A549 (cell line): ENCODE results near the gene CCDC70. TPM values are rescaled to one million over a fixed set of nuclear protein-coding genes. Genes with fewer than 3 reads are reported as not detected.
A peak's percentile ranks its signal among the peaks of the same experiment; 100 is the strongest.

Source experiments
- ATAC-seq, 2 experiments: fragments of 200-7000 bp in 1 of 2; fragments of >200 bp in 1 of 2; cut with Nextera tagmentation in 1 of 2; cut with Tn5 transposase in 1 of 2; 3 replicates each; pipeline versions ENCODE4 v1.8.0 to v1.9.1; 2018 to 2020; ENCODE audit warnings: mild to moderate bottlenecking in 1 of 2, moderate library complexity in 1 of 2
- CTCF ChIA-PET: fragments of 300-600 bp; sonication (Branson Sonifier 250); formaldehyde crosslinking; extraction: SDS; loops from one replicate; lab custom pipeline; 2021; ENCODE audit warnings: antibody characterized with exemption, inconsistent platforms; lab: Yijun Ruan, JAX
- POLR2A ChIA-PET: fragments of 350-600 bp; formaldehyde crosslinking; extraction: SDS; loops from one replicate; lab custom pipeline; 2021; ENCODE audit warnings: antibody characterized with exemption, inconsistent platforms; lab: Yijun Ruan, JAX
- DNase-seq, 2 experiments: peaks; one replicate each; pipeline versions ENCODE4 v3.0.0 to v3.0.0-alpha.2; 2011 to 2016; ENCODE audit warnings: low read depth in 1 of 2, low spot score in 1 of 2
- FAIRE-seq: peaks from 2 replicates; lab custom pipeline; 2011; peaks lifted over from hg19 to GRCh38; lab: Jason Lieb, UNC
- H3K27ac ChIP-seq, 2 experiments: fragments of >200 bp; sonication (Bioruptor Twin); formaldehyde crosslinking; 3 replicates each; pipeline ENCODE4 v1.5.1; 2016 to 2017
- H3K4me1 ChIP-seq: fragments of >200 bp; sonication (Bioruptor Twin); formaldehyde crosslinking; 3 replicates; pipeline ENCODE4 v1.6.1; 2016
- H3K4me2 ChIP-seq: fragments of >200 bp; sonication (Bioruptor Twin); formaldehyde crosslinking; 3 replicates; pipeline ENCODE4 v1.6.1; 2016
- H3K4me3 ChIP-seq: fragments of >200 bp; sonication (Bioruptor Twin); formaldehyde crosslinking; 3 replicates; pipeline ENCODE4 v1.5.1; 2016
- H3K9me3 ChIP-seq: fragments of >200 bp; sonication (Bioruptor Twin); formaldehyde crosslinking; 3 replicates; pipeline ENCODE4 v1.6.1; 2016
- BHLHE40 ChIP-seq: IDR thresholded peaks from 2 replicates; pipeline ENCODE4 v1.6.1; 2012; ENCODE audit warnings: low read depth, low read length, inconsistent platforms
- CEBPB ChIP-seq, 2 experiments: fragments of >200 bp in 1 of 2; sonication (Bioruptor Twin) in 1 of 2; formaldehyde crosslinking in 1 of 2; IDR thresholded peaks; 2 replicates each; pipeline ENCODE4 v1.6.1; 2012 to 2016
- EHMT2 ChIP-seq: fragments of 200-600 bp; sonication (generic); IDR thresholded peaks from 2 replicates; pipeline ENCODE4 v1.6.1; 2016; ENCODE audit warnings: antibody characterized with exemption, low read depth, mild to moderate bottlenecking, moderate library complexity
- GATA3 ChIP-seq: IDR thresholded peaks from 2 replicates; pipeline ENCODE4 v1.6.1; 2012; ENCODE audit warnings: borderline replicate concordance
- HDAC2 ChIP-seq: fragments of 200-600 bp; sonication (generic); IDR thresholded peaks from 2 replicates; pipeline ENCODE4 v1.6.1; 2016
- HOXA7 ChIP-seq: fragments of 250-450 bp; sonication (Bioruptor Pico); IDR thresholded peaks from 2 replicates; pipeline ENCODE4 v1.5.0; 2020; ENCODE audit warnings: mild to moderate bottlenecking, moderate library complexity
- JUNB ChIP-seq: fragments of >200 bp; sonication (Bioruptor Twin); formaldehyde crosslinking; IDR thresholded peaks from 2 replicates; pipeline ENCODE4 v1.6.1; 2016
- KDM5A ChIP-seq: fragments of 200-600 bp; sonication (generic); IDR thresholded peaks from 2 replicates; pipeline ENCODE4 v1.6.1; 2016; ENCODE audit warnings: antibody characterized with exemption, mild to moderate bottlenecking
- MAFK ChIP-seq: fragments of 450-650 bp; IDR thresholded peaks from 2 replicates; pipeline ENCODE4 v1.6.1; 2014; ENCODE audit not compliant: partially characterized antibody
- MAZ ChIP-seq: fragments of 150-350 bp; IDR thresholded peaks from 2 replicates; pipeline ENCODE4 v1.6.1; 2014; ENCODE audit warnings: antibody characterized with exemption, low read depth, low read length, borderline replicate concordance
- MYC ChIP-seq: IDR thresholded peaks from 2 replicates; pipeline ENCODE4 v1.6.1; 2012; ENCODE audit warnings: mild to moderate bottlenecking, inconsistent platforms, low read length, improper control_type of control experiment, borderline replicate concordance
- NFE2L2 ChIP-seq: fragments of 150-350 bp; conservative IDR thresholded peaks from 2 replicates; pipeline ENCODE4 v1.6.1; 2014; ENCODE audit warnings: low read length
- NPAS2 ChIP-seq: fragments of 250-450 bp; sonication (Bioruptor Pico); IDR thresholded peaks from 2 replicates; pipeline ENCODE4 v1.8.0; 2022; ENCODE audit warnings: mild to moderate bottlenecking, moderate library complexity, borderline replicate concordance
- POLR2A ChIP-seq: IDR thresholded peaks from 2 replicates; pipeline ENCODE4 v1.6.1; 2012; ENCODE audit warnings: mild to moderate bottlenecking, low read length
- RAD21 ChIP-seq, 2 experiments: fragments of >200 bp in 1 of 2; sonication (Bioruptor Twin) in 1 of 2; formaldehyde crosslinking in 1 of 2; IDR thresholded peaks in 1 of 2; conservative IDR thresholded peaks in 1 of 2; 2 replicates in 1 of 2; 3 replicates in 1 of 2; pipeline ENCODE4 v1.6.1; 2012 to 2018; ENCODE audit warnings: inconsistent platforms in 1 of 2
- RARB ChIP-seq: fragments of 250-450 bp; sonication (Bioruptor Pico); IDR thresholded peaks from 2 replicates; pipeline ENCODE4 v1.8.0; 2021; ENCODE audit warnings: mild to moderate bottlenecking, moderate library complexity
- RNF2 ChIP-seq: fragments of 200-600 bp; sonication (generic); IDR thresholded peaks from 2 replicates; pipeline ENCODE4 v1.6.1; 2016; ENCODE audit warnings: low read depth, mild to moderate bottlenecking, antibody characterized with exemption, moderate library complexity, borderline replicate concordance
- SMC3 ChIP-seq: fragments of >200 bp; sonication (Bioruptor Twin); formaldehyde crosslinking; IDR thresholded peaks from 3 replicates; pipeline ENCODE4 v1.6.1; 2018; ENCODE audit warnings: inconsistent platforms
- SREBF2 ChIP-seq: fragments of 450-650 bp; IDR thresholded peaks from 2 replicates; pipeline ENCODE4 v1.6.1; 2014; ENCODE audit warnings: mild to moderate bottlenecking, moderate library complexity
- TP53 ChIP-seq: fragments of 250-450 bp; sonication (Bioruptor Pico); IDR thresholded peaks from 2 replicates; pipeline ENCODE4 v1.5.0; 2021; ENCODE audit warnings: mild to moderate bottlenecking, moderate library complexity
- ZC3H11A ChIP-seq: fragments of 450-650 bp; IDR thresholded peaks from 2 replicates; pipeline ENCODE4 v1.6.1; 2014; ENCODE audit warnings: antibody characterized with exemption, mild to moderate bottlenecking
- ZNF302 ChIP-seq: fragments of 250-450 bp; sonication (Bioruptor Pico); IDR thresholded peaks from 2 replicates; pipeline ENCODE4 v1.9.0; 2021; ENCODE audit warnings: inconsistent platforms, mild to moderate bottlenecking, moderate library complexity
- ZSCAN20 ChIP-seq: fragments of 250-450 bp; sonication (Bioruptor Pico); IDR thresholded peaks from 2 replicates; pipeline ENCODE4 v1.8.0; 2022; ENCODE audit warnings: mild to moderate bottlenecking, moderate library complexity
- WGBS: methylation state at CpG from one replicate; pipeline ENCODE4 v1.1.6; 2017; ENCODE audit errors: missing lambda C conversion rate; 5-methylcytosine and 5-hydroxymethylcytosine counted together
- polyA plus RNA-seq, 4 experiments: library from polyadenylated mRNA; depleted of rRNA in 3 of 4; stranded (reverse); fragments of >200 nt; fragmentation: RNase III in 1 of 4; extraction: RNeasy Plus Mini Kit Qiagen cat#74134 plus additional on column Dnase treatment in 1 of 4; gene quantifications; 2 replicates in 3 of 4; 3 replicates in 1 of 4; pipeline ENCODE4 v1.2.3, GENCODE V29; 2011 to 2017
- TF ChIP-seq, protein P1 (sequence below): fragments of >200 bp; sonication (Bioruptor Twin); formaldehyde crosslinking; IDR thresholded peaks from 2 replicates; pipeline ENCODE4 v1.6.1; 2016
- TF ChIP-seq, protein P2 (sequence below): fragments of >200 bp; sonication (Bioruptor Twin); formaldehyde crosslinking; IDR thresholded peaks from 3 replicates; pipeline ENCODE4 v1.5.1; 2016
- TF ChIP-seq, protein P3 (sequence below): fragments of >200 bp; sonication (Bioruptor Twin); formaldehyde crosslinking; IDR thresholded peaks from 3 replicates; pipeline ENCODE4 v1.6.1; 2016
- TF ChIP-seq, protein P4 (sequence below): fragments of 200-600 bp; sonication (generic); IDR thresholded peaks from 2 replicates; pipeline ENCODE4 v1.6.1; 2016; ENCODE audit warnings: antibody characterized with exemption, mild to moderate bottlenecking, moderate library complexity
- TF ChIP-seq, protein P5 (sequence below): IDR thresholded peaks from 2 replicates; pipeline ENCODE4 v1.6.1; 2012

The CCDC70 gene
- polyA plus RNA-seq, 2 of the 4 experiments (the other 2 are of a cell fraction): not detected

DNA sequence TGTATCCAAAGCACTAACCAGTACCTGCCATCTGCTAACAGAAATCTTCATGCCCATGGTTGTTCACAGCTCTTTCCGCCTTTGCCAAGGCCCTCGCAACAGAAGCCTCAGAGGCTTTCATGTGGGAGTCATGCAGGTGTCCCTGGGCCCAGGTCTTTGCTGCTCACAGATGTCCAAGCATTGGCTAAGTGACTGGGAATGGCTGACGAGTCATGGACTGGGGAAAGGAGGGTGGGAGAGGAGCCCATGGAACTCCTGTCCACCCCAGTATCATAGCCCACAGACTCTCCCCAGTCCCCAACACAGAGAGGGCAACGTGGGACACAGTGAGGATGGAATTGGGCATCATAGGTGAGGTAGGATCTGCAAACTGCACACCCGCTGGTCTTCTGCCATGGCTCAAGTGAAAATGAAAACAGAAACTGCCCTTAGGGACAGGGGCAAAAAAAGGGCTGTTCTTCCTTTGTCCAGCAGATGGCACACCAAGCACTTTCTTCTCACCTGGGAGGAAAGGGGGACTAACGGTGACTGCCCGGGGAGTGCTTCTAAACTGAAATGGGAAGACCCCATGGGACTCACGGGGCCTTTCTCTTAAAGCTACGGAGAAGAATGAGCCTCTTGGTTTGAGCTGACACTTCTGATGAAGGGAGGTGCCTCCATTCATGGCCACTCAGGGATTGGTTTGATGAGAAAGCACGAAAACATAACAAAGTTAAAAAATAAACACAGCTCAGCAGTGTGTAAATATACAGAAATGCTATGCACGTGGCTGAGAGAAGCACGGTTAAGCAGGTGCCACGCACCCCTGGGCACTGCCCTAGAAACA is 46.7 kb upstream of the CCDC70 start:
- Histone ChIP-seq H3K27ac (peak overlapping the region; percentile 34 to 51; a peak in 1 of 6 replicates), H3K4me2 (peak overlapping the region; percentile 70), H3K4me3 (peak overlapping the region; percentile 8; the same call in 1 of the 3 replicates), H3K9me3 (no peaks in the 10 kb centered on the region), H3K4me1 (peaks cover 17% of the 10 kb centered on the region; the same call in 1 of the 3 replicates)
- peak; percentile 45 to 60 for DNase-seq
- FAIRE-seq: no peak
- ChIA-PET POLR2A (interaction anchor here (0.6 kb wide), 3 partner anchors 362 to 394 kb away, joined by 3 to 6 read pairs (median 3); no protein-coding TSS in a partner anchor), CTCF (interaction anchor here (0.6 to 5.4 kb wide), 38 partner anchors 8 to 689 kb away, joined by 3 to 60 read pairs (median 4); partner anchors contain the start of gene NEK5)
- peak; percentile 67 to 91; a peak in 5 of 6 replicates for ATAC-seq
- 16% methylated on average over 13 of the region's 13 CpGs for WGBS
- no peak for TF ChIP-seq MAFK
- no peak for TF ChIP-seq GATA3
- TF ChIP-seq SMC3: peak; percentile 73; the same call in 2 of the 3 replicates
- TF ChIP-seq, protein P1, sequence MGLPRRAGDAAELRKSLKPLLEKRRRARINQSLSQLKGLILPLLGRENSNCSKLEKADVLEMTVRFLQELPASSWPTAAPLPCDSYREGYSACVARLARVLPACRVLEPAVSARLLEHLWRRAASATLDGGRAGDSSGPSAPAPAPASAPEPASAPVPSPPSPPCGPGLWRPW: no peak
- TF ChIP-seq RARB (CRISPR knock-in tag): no peak
- no peak for TF ChIP-seq HDAC2
- TF ChIP-seq RAD21 (conservative IDR thresholded peaks at IDR 0.05 in 1 of 2, IDR thresholded peaks at IDR 0.05 in 1 of 2): peak; percentile 68
- no peak for TF ChIP-seq POLR2A
- no peak for TF ChIP-seq NFE2L2
- TF ChIP-seq EHMT2: no peak
- no peak for TF ChIP-seq BHLHE40
- TF ChIP-seq, protein P2, sequence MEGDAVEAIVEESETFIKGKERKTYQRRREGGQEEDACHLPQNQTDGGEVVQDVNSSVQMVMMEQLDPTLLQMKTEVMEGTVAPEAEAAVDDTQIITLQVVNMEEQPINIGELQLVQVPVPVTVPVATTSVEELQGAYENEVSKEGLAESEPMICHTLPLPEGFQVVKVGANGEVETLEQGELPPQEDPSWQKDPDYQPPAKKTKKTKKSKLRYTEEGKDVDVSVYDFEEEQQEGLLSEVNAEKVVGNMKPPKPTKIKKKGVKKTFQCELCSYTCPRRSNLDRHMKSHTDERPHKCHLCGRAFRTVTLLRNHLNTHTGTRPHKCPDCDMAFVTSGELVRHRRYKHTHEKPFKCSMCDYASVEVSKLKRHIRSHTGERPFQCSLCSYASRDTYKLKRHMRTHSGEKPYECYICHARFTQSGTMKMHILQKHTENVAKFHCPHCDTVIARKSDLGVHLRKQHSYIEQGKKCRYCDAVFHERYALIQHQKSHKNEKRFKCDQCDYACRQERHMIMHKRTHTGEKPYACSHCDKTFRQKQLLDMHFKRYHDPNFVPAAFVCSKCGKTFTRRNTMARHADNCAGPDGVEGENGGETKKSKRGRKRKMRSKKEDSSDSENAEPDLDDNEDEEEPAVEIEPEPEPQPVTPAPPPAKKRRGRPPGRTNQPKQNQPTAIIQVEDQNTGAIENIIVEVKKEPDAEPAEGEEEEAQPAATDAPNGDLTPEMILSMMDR: peak; percentile 70
- TF ChIP-seq ZC3H11A: no peak

DNA sequence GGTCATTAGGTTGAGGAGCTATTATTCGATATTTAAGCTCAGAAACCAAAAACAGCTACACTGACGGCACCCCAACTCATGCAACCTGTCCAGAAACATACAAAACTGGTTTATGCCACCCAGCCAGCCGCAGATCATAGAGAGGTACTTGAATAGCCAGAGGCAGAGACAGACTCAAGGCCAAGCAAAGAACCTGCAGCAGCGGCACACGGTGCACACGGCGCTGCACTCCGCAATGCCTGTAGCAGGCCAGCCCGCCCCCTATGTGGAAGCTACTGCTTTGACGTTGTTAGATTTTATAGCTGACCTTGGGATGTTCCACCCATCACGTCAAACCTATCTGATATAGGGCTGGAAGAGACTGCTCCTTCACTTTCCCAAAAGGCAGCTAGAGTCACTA is 45.9 kb upstream of the CCDC70 start:
- H3K27ac ChIP-seq: no peak overlapping the region
- no peak for DNase-seq
- FAIRE-seq: no peak
- no peak overlapping the region for H3K4me3 ChIP-seq
- WGBS: 70% methylated on average over 11 of the region's 11 CpGs
- no peak overlapping the region for H3K4me2 ChIP-seq
- H3K4me1 ChIP-seq: peaks cover 17% of the 10 kb centered on the region; the same call in 1 of the 3 replicates
- POLR2A ChIA-PET: interaction anchor here (0.6 kb wide), 1 partner anchor 384 kb away, joined by 6 read pairs; no protein-coding TSS in a partner anchor
- H3K9me3 ChIP-seq: no peaks in the 10 kb centered on the region
- TF ChIP-seq CEBPB (IDR thresholded peaks at IDR 0.05) (no peak), GATA3 (no peak), HDAC2 (no peak), MAZ (no peak), HOXA7 (CRISPR knock-in tag) (no peak), ZSCAN20 (no peak), JUNB (no peak), NPAS2 (CRISPR knock-in tag) (no peak), MYC (no peak), NFE2L2 (no peak), ZNF302 (CRISPR knock-in tag) (no peak), RNF2 (no peak), KDM5A (no peak), TP53 (no peak), SREBF2 (no peak)
- TF ChIP-seq, protein P3, sequence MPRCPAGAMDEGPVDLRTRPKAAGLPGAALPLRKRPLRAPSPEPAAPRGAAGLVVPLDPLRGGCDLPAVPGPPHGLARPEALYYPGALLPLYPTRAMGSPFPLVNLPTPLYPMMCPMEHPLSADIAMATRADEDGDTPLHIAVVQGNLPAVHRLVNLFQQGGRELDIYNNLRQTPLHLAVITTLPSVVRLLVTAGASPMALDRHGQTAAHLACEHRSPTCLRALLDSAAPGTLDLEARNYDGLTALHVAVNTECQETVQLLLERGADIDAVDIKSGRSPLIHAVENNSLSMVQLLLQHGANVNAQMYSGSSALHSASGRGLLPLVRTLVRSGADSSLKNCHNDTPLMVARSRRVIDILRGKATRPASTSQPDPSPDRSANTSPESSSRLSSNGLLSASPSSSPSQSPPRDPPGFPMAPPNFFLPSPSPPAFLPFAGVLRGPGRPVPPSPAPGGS: no peak
- TF ChIP-seq, protein P4, sequence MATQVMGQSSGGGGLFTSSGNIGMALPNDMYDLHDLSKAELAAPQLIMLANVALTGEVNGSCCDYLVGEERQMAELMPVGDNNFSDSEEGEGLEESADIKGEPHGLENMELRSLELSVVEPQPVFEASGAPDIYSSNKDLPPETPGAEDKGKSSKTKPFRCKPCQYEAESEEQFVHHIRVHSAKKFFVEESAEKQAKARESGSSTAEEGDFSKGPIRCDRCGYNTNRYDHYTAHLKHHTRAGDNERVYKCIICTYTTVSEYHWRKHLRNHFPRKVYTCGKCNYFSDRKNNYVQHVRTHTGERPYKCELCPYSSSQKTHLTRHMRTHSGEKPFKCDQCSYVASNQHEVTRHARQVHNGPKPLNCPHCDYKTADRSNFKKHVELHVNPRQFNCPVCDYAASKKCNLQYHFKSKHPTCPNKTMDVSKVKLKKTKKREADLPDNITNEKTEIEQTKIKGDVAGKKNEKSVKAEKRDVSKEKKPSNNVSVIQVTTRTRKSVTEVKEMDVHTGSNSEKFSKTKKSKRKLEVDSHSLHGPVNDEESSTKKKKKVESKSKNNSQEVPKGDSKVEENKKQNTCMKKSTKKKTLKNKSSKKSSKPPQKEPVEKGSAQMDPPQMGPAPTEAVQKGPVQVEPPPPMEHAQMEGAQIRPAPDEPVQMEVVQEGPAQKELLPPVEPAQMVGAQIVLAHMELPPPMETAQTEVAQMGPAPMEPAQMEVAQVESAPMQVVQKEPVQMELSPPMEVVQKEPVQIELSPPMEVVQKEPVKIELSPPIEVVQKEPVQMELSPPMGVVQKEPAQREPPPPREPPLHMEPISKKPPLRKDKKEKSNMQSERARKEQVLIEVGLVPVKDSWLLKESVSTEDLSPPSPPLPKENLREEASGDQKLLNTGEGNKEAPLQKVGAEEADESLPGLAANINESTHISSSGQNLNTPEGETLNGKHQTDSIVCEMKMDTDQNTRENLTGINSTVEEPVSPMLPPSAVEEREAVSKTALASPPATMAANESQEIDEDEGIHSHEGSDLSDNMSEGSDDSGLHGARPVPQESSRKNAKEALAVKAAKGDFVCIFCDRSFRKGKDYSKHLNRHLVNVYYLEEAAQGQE: no peak
- TF ChIP-seq, protein P5, sequence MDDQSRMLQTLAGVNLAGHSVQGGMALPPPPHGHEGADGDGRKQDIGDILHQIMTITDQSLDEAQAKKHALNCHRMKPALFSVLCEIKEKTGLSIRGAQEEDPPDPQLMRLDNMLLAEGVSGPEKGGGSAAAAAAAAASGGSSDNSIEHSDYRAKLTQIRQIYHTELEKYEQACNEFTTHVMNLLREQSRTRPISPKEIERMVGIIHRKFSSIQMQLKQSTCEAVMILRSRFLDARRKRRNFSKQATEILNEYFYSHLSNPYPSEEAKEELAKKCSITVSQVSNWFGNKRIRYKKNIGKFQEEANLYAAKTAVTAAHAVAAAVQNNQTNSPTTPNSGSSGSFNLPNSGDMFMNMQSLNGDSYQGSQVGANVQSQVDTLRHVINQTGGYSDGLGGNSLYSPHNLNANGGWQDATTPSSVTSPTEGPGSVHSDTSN: no peak
- CTCF ChIA-PET: interaction anchor here (0.6 to 5.4 kb wide), 29 partner anchors 10 to 690 kb away, joined by 3 to 60 read pairs (median 4); partner anchors contain the start of gene NEK5
- ATAC-seq: peak in 1 of 2 experiments; percentile 19; a peak in 1 of 6 replicates
